ENCODE results near the gene MEF2C.

- TF ChIP-seq CTCF (IDR thresholded peaks at IDR 0.05) = no peak
- TF ChIP-seq POLR2AphosphoS5 (IDR thresholded peaks at IDR 0.05) = peak; percentile 7
- TF ChIP-seq POLR2A (IDR thresholded peaks at IDR 0.05) = no peak
Measured at GRCh38 chr5:88836195-88836838, 46.7 kb downstream of the MEF2C start.
